D721Med (cell line): ENCODE data around the gene RPS3.
"Not testable (repeated sequence)": the region's sequence is repeated elsewhere in the genome, so short reads cannot be mapped to it uniquely, and the experiment has no call there.

Experiments
- DNase-seq: peaks from one replicate; pipeline ENCODE4 v3.0.0; 2011; ENCODE audit warnings: low spot score; ENCODE audit not compliant: insufficient read length
- FAIRE-seq: peaks from 2 replicates; lab custom pipeline; 2011; peaks lifted over from hg19 to GRCh38; lab: Jason Lieb, UNC
- TF ChIP-seq, protein P1 (sequence below): IDR thresholded peaks from 2 replicates; pipeline ENCODE4 v1.5.1; 2012; ENCODE audit warnings: mild to moderate bottlenecking, control low read depth; ENCODE audit not compliant: insufficient read depth; ENCODE audit errors: missing control alignments

RPS3 gene

DNA sequence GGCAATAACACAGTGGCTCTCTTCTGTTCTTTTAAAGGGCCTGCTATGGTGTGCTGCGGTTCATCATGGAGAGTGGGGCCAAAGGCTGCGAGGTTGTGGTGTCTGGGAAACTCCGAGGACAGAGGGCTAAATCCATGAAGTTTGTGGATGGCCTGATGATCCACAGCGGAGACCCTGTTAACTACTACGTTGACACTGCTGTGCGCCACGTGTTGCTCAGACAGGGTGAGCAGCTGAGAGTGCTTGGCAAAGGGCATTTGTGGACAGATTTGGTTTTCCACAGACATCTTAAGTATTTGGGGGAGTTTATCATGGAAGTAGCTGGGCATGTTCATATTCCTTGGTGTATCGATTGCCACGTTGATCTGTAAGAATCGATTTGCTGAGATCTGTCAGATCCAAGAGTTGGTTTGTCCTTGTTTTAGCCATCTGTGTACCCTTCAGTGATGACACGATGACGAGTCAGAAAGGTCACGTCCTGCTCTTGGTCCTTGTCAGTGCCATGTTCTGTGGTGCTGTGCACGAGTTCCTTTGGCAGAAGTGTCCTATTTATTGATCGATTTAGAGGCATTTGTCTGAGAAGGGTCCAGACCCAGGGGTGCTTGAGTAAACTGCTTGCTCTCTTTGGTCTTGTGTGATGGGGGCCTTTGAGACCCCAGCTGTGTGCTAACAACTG is 4.8 kb downstream of the RPS3 start:
- DNase-seq (no peak), FAIRE-seq (no peak)
- TF ChIP-seq, protein P1, sequence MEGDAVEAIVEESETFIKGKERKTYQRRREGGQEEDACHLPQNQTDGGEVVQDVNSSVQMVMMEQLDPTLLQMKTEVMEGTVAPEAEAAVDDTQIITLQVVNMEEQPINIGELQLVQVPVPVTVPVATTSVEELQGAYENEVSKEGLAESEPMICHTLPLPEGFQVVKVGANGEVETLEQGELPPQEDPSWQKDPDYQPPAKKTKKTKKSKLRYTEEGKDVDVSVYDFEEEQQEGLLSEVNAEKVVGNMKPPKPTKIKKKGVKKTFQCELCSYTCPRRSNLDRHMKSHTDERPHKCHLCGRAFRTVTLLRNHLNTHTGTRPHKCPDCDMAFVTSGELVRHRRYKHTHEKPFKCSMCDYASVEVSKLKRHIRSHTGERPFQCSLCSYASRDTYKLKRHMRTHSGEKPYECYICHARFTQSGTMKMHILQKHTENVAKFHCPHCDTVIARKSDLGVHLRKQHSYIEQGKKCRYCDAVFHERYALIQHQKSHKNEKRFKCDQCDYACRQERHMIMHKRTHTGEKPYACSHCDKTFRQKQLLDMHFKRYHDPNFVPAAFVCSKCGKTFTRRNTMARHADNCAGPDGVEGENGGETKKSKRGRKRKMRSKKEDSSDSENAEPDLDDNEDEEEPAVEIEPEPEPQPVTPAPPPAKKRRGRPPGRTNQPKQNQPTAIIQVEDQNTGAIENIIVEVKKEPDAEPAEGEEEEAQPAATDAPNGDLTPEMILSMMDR, result no peak

DNA sequence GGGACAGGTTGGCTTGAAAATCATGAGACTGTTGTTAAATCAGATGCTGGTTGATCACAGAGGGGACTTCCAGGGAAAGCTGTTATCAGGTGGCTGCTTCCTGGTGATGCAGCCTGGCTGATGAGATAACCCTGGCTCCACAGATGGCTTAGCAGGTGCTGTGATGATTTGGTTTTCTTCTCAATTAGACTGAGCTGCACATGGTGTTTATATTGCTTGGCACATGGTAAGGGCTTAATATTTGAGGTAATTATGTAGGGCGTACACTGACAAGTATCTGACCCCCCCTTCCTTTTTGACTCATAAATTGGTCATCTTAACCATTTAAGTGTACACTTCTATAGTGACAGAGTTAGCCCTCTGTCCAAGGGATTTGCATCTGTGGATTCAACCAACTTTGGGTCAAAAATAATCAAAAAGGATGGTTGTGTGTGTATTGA is 7.0 kb downstream of the RPS3 start:
- no peak for DNase-seq
- TF ChIP-seq, protein P1, result no peak
- FAIRE-seq, result no peak

DNA sequence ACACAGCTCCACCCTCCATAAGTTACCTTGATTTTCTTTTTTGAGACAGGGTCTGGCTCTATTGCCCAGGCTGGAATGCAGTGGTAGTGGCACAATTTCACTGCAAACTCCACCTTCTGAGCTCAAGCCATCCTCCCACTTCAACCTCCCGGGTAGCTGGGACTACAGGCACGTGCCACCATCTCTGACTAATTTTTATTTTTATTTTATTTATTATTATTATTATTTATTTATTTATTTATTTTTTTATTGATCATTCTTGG is 9.6 kb downstream of the RPS3 start:
- DNase-seq (no peak), FAIRE-seq (no peak)
- TF ChIP-seq, protein P1, result no peak

DNA sequence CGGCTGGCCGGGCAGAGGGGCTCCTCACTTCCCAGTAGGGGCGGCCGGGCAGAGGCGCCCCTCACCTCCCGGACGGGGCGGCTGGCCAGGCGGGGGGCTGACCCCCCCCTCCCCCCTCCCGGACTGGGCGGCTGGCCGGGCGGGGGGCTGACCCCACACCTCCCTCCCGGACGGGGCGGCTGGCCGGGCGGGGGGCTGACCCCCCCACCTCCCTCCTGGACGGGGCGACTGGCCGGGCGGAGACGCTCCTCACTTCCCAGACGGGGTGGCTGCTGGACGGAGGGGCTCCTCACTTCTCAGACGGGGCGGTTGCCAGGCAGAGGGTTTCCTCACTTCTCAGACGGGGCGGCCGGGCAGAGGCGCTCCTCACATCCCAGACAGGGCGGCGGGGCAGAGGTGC is 10.7 kb downstream of the RPS3 start:
- DNase-seq, FAIRE-seq: not testable (repeated sequence)

DNA sequence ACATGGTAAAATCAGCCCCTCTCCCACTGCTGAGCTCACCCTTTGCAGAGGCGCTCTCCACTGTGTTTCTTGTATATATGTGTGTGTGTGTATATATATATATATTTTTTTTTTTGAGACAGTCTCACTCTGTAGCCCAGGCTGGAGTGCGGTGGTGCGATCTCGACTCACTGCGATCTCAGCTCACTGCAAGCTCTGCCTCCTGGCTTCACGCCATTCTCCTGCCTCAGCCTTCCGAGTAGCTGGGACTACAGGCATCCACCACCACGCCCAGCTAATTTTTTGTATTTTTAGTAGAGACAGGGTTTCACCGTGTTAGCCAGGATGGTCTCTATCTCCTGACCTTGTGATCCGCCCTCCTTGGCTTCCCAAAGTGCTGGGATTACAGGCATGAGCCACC is 13.8 kb downstream of the RPS3 start:
- FAIRE-seq, DNase-seq: not testable (repeated sequence)

DNA sequence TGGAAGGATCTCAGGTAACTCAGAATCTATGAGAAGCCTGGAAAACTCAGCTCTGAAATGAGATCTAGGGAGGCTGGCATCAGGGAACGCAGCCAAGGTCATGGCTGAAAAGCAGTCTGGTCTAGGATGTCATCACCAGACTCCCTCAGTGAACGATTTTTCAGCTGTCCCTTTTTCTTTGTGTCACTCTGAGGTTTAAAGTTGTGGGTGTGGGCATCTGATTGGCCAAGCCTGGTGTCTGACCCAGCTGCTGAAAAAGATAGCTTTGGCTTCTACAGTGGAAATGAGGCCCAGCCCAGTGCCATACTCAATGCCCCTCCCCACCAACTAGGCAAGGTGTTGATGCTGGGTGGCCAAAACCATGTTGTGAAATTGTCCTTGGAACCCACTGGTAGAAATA is 14.5 kb downstream of the RPS3 start:
- no peak for DNase-seq
- FAIRE-seq, result no peak
- TF ChIP-seq, protein P1, result no peak

DNA sequence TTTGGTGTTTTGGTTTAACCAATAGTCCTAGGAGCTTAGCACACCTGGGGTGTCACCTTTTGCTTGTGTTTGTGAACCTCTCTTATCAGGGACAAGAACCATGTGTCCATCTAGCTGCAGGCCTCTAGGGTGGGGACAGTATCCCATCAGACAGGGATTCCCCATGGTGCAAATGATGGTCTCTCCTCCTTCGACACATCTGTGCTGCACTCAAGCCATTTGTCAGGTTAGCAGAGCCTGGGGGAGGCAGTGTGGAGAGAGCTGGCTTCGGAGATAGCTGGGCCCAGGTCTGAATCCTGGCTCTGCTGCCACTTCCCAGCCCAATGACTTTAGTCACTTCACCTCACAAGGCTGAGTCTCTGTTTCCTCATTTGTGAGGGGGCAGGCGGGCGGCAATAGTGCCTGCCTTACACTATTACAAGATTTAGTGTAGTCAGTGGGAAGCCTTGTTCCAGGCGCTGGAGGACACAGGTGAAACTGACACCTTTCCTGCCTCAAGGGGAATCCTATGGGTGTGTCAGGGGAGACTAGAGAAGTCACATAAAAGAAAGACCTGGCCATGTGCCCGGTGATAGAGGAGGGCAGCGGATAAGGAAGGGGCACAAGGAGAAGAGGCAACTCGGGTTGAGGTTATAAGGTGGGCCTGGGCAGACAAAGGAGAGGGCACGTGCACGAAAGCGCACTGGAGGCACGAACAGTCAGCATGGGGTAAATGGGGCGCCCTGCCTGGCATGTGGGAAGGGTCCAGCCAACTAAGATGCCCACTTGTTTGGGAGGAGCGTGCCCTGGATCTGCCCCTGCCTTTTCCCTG is 21.1 kb downstream of the RPS3 start:
- TF ChIP-seq, protein P1, result no peak
- DNase-seq (no peak), FAIRE-seq (no peak)

DNA sequence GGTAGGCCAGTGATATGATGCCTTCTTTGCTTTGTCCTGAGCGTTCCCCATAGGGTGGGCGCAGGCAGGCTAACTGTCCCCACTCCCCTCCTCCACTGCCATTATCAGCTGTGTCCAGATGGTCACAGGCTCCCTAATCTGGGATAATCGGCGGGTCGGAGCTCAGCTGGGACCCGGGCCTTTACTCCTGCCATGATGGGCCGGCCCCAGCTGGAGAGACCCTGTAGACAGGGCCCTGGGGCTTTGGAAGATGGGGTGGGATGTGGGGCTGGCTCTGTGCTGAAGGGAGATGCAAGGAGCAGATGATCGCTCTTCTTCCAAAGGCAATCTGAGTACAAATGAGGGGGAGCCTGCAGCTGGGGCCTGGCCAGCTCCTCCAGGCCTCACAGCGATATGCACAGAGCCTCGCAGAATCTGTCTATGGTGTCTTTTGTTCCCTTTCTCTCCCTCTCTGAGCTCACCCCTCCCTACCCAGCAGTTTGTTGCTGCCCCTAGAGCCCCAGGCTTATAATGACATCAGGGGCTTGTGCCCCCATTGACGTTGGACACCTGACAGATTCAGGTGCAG is 21.8 kb downstream of the RPS3 start:
- no peak for DNase-seq
- no peak for FAIRE-seq
- TF ChIP-seq, protein P1, result no peak
